Gastrocnemius medialis (tissue), 4 donors: ENCODE results near the gene PRDM16.

Source experiments
- CTCF ChIP-seq, 5 experiments: fragments of 450-650 bp in 3 of 5; fragments of 200-600 bp in 2 of 5; sonication (generic) in 2 of 5; IDR thresholded peaks in 4 of 5; conservative IDR thresholded peaks in 1 of 5; 1 replicate in 4 of 5; 2 replicates in 1 of 5; pipeline ENCODE4 v1.5.1; 2016 to 2019; ENCODE audit warnings: antibody characterized with exemption in 5 of 5, mild to moderate bottlenecking in 3 of 5, moderate library complexity in 3 of 5
- POLR2A ChIP-seq, 2 donors: fragments of 450-650 bp; IDR thresholded peaks; one replicate each; pipeline ENCODE4 v1.6.1; 2017; ENCODE audit warnings: antibody characterized with exemption in 2 of 2, mild to moderate bottlenecking in 2 of 2, moderate library complexity in 2 of 2

- TF ChIP-seq CTCF (IDR thresholded peaks at IDR 0.05 in 4 of 5, conservative IDR thresholded peaks at IDR 0.05 in 1 of 5) (no peak), POLR2A (IDR thresholded peaks at IDR 0.05) (no peak)
Measured at GRCh38 chr1:3042481-3042880, 26.5 kb upstream of the PRDM16 start.
